Astrocyte (in vitro differentiated cells and primary cell): Measurements from ENCODE around the gene WDR1. TPM values are rescaled to one million over a fixed set of nuclear protein-coding genes. Genes with fewer than 3 reads are reported as not detected.

ENCODE experiments used
- DNase-seq: peaks from one replicate; pipeline ENCODE4 v3.0.0-alpha.2; 2010; ENCODE audit warnings: low read depth
- FAIRE-seq: peaks from 2 replicates; lab custom pipeline; 2011; peaks lifted over from hg19 to GRCh38; lab: Jason Lieb, UNC
- H2AFZ ChIP-seq: 2 replicates; pipeline ENCODE4 v1.6.0; 2012; ENCODE audit warnings: low read depth, low read length, inconsistent platforms
- H3K27ac ChIP-seq: 2 replicates; pipeline ENCODE4 v1.5.1; 2011; ENCODE audit warnings: low read depth, low read length, inconsistent platforms
- H3K27me3 ChIP-seq: 2 replicates; pipeline ENCODE4 v1.6.0; 2011; ENCODE audit warnings: low read length, inconsistent platforms; ENCODE audit not compliant: insufficient read depth
- H3K36me3 ChIP-seq: 2 replicates; pipeline ENCODE4 v1.5.1; 2011; ENCODE audit warnings: low read length, inconsistent platforms; ENCODE audit not compliant: insufficient read depth
- H3K4me1 ChIP-seq: 2 replicates; pipeline ENCODE4 v1.5.1; 2011; ENCODE audit warnings: low read length, inconsistent platforms; ENCODE audit not compliant: insufficient read depth
- H3K4me2 ChIP-seq: 2 replicates; pipeline ENCODE4 v1.6.0; 2012; ENCODE audit warnings: low read length, inconsistent platforms
- H3K4me3 ChIP-seq: 2 replicates; pipeline ENCODE4 v1.5.1; 2011; ENCODE audit warnings: low read depth, mild to moderate bottlenecking, low read length, inconsistent platforms; ENCODE audit not compliant: insufficient read depth
- H3K79me2 ChIP-seq: 2 replicates; pipeline ENCODE4 v1.6.0; 2012; ENCODE audit warnings: mild to moderate bottlenecking, low read length, inconsistent platforms; ENCODE audit not compliant: insufficient read depth
- H3K9ac ChIP-seq: 2 replicates; pipeline ENCODE4 v1.6.0; 2012; ENCODE audit warnings: mild to moderate bottlenecking, low read length, inconsistent platforms
- H3K9me3 ChIP-seq: 2 replicates; pipeline ENCODE4 v1.5.1; 2012; ENCODE audit warnings: low read depth, mild to moderate bottlenecking, low read length, inconsistent platforms; ENCODE audit not compliant: insufficient read depth
- H4K20me1 ChIP-seq: 2 replicates; pipeline ENCODE4 v1.6.0; 2012; ENCODE audit warnings: low read length, inconsistent platforms; ENCODE audit not compliant: insufficient read depth
- H3K27ac Mint-ChIP-seq: one replicate; pipeline ENCODE4 v1.8.0; 2021; ENCODE audit warnings: mild to moderate bottlenecking, mixed read lengths; ENCODE audit not compliant: unreplicated experiment
- H3K27me3 Mint-ChIP-seq: one replicate; pipeline ENCODE4 v1.8.0; 2021; ENCODE audit warnings: low read depth, mixed read lengths; ENCODE audit not compliant: unreplicated experiment
- H3K36me3 Mint-ChIP-seq: one replicate; pipeline ENCODE4 v1.8.0; 2021; ENCODE audit warnings: low read depth, mixed read lengths; ENCODE audit not compliant: unreplicated experiment
- H3K4me1 Mint-ChIP-seq: one replicate; pipeline ENCODE4 v1.8.0; 2021; ENCODE audit warnings: low read depth, mixed read lengths; ENCODE audit not compliant: unreplicated experiment
- H3K4me3 Mint-ChIP-seq: one replicate; pipeline ENCODE4 v1.8.0; 2021; ENCODE audit warnings: mild to moderate bottlenecking, moderate library complexity, mixed read lengths; ENCODE audit not compliant: unreplicated experiment
- H3K9me3 Mint-ChIP-seq: one replicate; pipeline ENCODE4 v1.8.0; 2021; ENCODE audit warnings: mild to moderate bottlenecking, mixed read lengths; ENCODE audit not compliant: unreplicated experiment
- EZH2 ChIP-seq: IDR thresholded peaks from 2 replicates; pipeline ENCODE4 v1.6.1; 2012; ENCODE audit warnings: mild to moderate bottlenecking, low read length, inconsistent platforms; ENCODE audit not compliant: insufficient read depth
- total RNA-seq: library from RNA; stranded (reverse); gene quantifications from 2 replicates; pipeline ENCODE4 v1.2.1, GENCODE V29; 2021
- TF ChIP-seq, protein P1 (sequence below): IDR thresholded peaks from 2 replicates; pipeline ENCODE4 v1.5.1; 2011; ENCODE audit warnings: low read depth, mild to moderate bottlenecking, inconsistent platforms, low read length, moderate library complexity; ENCODE audit not compliant: insufficient read depth

Gene WDR1
- total RNA-seq, 1 donor from 2014 or later, result 620 TPM

DNA sequence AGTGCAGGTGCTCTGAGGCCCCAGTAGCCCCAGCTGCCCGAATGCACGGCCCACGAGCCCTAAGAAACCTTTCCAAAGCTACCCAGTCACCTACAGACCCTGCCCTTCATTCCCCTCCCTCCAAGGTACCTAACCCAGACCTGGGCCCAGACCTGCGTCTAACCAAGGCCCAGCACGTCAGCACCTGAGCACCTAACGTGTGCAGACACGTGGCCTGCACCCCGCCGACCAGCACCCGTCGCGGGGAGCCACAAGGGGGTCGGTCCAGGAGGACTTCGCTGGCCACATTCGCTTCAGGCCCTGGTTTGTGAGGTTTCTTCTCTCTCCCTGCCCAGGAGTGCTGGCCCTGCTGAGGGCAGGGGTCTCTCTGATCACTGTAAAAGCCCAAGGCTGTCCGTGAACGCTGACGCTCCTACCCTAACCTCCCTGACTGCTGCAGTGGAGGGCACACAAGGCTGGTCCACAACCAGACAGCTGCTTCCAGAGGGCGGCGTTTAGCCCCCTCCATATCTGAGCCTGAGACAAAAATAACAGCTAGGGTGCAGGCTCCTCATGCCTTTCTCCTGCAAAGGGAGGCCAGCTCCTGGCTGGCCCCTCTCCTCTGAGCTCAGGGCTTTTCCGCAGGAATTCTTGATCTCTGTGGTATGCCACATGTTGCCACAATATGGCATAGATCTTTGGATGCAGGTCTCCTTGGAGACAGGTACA is 31.8 kb downstream of the WDR1 start:
- FAIRE-seq (no peak), DNase-seq (no peak)
- no peak overlapping the region for H3K27ac Mint-ChIP-seq
- no peaks in the 10 kb centered on the region for H3K27me3 Mint-ChIP-seq
- no peak overlapping the region for H3K4me3 Mint-ChIP-seq
- peaks cover 26% of the 10 kb centered on the region for H3K36me3 Mint-ChIP-seq
- no peaks in the 10 kb centered on the region for H3K9me3 Mint-ChIP-seq
- Histone ChIP-seq H3K27ac (no peak overlapping the region), H3K4me2 (no peak overlapping the region), H3K79me2 (peaks cover 98% of the 10 kb centered on the region), H3K4me1 (peaks cover 4% of the 10 kb centered on the region), H3K4me3 (no peak overlapping the region), H2AFZ (no peak overlapping the region), H3K27me3 (no peaks in the 10 kb centered on the region), H3K9me3 (no peaks in the 10 kb centered on the region), H3K9ac (no peak overlapping the region), H4K20me1 (peaks cover 99% of the 10 kb centered on the region), H3K36me3 (peaks cover 82% of the 10 kb centered on the region)
- TF ChIP-seq, protein P1, sequence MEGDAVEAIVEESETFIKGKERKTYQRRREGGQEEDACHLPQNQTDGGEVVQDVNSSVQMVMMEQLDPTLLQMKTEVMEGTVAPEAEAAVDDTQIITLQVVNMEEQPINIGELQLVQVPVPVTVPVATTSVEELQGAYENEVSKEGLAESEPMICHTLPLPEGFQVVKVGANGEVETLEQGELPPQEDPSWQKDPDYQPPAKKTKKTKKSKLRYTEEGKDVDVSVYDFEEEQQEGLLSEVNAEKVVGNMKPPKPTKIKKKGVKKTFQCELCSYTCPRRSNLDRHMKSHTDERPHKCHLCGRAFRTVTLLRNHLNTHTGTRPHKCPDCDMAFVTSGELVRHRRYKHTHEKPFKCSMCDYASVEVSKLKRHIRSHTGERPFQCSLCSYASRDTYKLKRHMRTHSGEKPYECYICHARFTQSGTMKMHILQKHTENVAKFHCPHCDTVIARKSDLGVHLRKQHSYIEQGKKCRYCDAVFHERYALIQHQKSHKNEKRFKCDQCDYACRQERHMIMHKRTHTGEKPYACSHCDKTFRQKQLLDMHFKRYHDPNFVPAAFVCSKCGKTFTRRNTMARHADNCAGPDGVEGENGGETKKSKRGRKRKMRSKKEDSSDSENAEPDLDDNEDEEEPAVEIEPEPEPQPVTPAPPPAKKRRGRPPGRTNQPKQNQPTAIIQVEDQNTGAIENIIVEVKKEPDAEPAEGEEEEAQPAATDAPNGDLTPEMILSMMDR, result no peak
- TF ChIP-seq EZH2, result no peak
- peaks cover 6% of the 10 kb centered on the region for H3K4me1 Mint-ChIP-seq

DNA sequence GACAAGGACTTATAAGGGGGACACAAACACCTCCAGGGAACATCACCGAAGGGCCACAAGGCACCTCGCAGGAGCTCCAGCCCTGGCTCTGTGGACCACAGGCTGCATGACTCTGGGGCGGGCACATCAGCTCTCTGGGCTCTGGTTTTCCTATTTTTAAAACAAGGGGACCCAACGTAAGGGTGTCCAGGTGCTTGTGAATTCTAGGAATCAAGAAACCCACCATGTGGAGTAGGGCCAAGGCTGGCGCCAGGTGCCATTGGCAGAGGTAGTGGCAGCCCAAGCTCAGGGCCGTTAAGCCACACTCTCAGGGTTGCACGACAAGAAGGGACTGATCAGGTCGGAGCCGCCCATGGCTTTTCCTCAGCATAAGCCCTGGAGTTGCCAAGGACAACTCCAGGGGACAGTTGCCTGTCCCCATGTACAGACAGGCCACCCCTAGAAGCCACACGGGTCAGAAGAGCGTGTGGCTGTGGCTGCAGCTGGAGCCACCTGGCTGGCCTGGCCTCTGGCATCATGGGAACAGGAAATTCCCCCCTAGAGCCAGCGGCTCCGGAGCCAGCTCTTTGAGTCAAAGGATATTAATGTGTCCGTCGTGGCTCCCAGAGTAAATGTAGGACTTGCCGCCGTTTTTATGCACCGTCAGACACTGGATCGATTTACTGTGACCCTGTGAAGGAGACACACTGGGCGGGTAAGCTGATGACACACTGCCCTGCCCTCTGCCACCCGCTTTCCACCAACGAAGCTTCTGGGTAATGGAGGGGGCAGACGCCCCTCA is 32.5 kb downstream of the WDR1 start:
- Histone ChIP-seq H3K9ac (no peak overlapping the region), H4K20me1 (peaks cover 99% of the 10 kb centered on the region), H3K4me3 (no peak overlapping the region), H3K27me3 (no peaks in the 10 kb centered on the region), H2AFZ (no peak overlapping the region), H3K27ac (no peak overlapping the region), H3K36me3 (peaks cover 83% of the 10 kb centered on the region), H3K4me2 (no peak overlapping the region), H3K79me2 (peaks cover 98% of the 10 kb centered on the region), H3K4me1 (peaks cover 4% of the 10 kb centered on the region), H3K9me3 (no peaks in the 10 kb centered on the region)
- H3K9me3 Mint-ChIP-seq, result no peaks in the 10 kb centered on the region
- H3K36me3 Mint-ChIP-seq, result peaks cover 24% of the 10 kb centered on the region
- FAIRE-seq, result no peak
- no peak overlapping the region for H3K27ac Mint-ChIP-seq
- no peak for DNase-seq
- H3K4me1 Mint-ChIP-seq, result peaks cover 4% of the 10 kb centered on the region
- no peak overlapping the region for H3K4me3 Mint-ChIP-seq
- no peaks in the 10 kb centered on the region for H3K27me3 Mint-ChIP-seq
- no peak for TF ChIP-seq EZH2
- TF ChIP-seq, protein P1, result no peak
